ENCODE data around the gene ATP1B1.

DNA sequence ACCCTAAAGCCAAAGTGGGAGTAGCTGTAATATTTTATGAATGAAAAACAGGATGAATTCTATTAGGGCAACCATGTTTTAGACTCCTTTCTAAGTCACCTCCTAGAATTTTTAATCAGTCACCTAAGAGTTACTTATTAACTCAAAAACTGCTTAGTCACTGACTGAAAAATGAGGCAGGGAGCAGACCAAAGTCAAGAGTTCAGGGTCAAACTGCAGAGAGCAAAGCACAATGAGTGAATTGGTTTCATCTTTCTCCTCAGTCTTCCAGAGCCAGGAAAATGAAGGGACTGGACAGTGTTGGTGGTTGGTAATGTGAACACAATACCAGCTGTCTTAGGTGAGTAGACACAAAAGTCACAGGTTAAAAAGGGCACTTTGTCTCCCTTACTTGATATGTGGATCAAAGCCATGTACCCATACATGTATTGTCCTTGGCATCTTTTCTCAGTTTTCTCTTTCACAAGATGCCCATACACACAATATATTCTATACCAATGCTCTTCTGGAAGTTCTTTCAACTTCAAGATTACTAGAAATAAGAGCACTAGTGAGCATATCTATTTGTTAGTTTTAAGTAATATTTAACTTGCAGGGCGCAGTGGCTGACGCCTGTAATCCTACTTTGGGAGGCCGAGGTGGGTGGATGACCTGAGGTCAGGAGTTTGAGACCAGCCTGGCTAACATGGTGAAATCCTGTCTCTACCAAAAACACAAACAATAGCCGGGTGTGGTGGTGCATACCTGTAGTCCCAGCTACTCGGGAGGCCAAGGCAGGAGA, 42.2 kb downstream of the ATP1B1 start:
- TF ChIP-seq, protein P1, sequence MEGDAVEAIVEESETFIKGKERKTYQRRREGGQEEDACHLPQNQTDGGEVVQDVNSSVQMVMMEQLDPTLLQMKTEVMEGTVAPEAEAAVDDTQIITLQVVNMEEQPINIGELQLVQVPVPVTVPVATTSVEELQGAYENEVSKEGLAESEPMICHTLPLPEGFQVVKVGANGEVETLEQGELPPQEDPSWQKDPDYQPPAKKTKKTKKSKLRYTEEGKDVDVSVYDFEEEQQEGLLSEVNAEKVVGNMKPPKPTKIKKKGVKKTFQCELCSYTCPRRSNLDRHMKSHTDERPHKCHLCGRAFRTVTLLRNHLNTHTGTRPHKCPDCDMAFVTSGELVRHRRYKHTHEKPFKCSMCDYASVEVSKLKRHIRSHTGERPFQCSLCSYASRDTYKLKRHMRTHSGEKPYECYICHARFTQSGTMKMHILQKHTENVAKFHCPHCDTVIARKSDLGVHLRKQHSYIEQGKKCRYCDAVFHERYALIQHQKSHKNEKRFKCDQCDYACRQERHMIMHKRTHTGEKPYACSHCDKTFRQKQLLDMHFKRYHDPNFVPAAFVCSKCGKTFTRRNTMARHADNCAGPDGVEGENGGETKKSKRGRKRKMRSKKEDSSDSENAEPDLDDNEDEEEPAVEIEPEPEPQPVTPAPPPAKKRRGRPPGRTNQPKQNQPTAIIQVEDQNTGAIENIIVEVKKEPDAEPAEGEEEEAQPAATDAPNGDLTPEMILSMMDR (IDR thresholded peaks at IDR 0.05) = no peak
- TF ChIP-seq POLR2A (IDR thresholded peaks at IDR 0.05) = no peak
- TF ChIP-seq POLR2AphosphoS5 (IDR thresholded peaks at IDR 0.05; ENCODE audit: insufficient read depth in 1 of 2, low read depth in 1 of 2) = no peak
